ENCODE measurements around the gene BRD9.
"Not testable (repeated sequence)": the region's sequence is repeated elsewhere in the genome, so short reads cannot be mapped to it uniquely, and the experiment has no call there.

- not testable (repeated sequence) for TF ChIP-seq CTCF (IDR thresholded peaks at IDR 0.05; ENCODE audit: insufficient read depth, low read length); REST (IDR thresholded peaks at IDR 0.05; ENCODE audit: insufficient replicate concordance, low read depth); POLR2AphosphoS5 (IDR thresholded peaks at IDR 0.05; ENCODE audit: low read depth); SPI1 (IDR thresholded peaks at IDR 0.05; ENCODE audit: borderline replicate concordance, low read depth)
These were observed 45.4 kb downstream of the BRD9 start for GRCh38 chr5:847212-847611.

Measured in HL-60 (cell line).